HepG2 (cell line): ENCODE data around the gene TFEB. TPM values are rescaled to one million over a fixed set of nuclear protein-coding genes. Genes with fewer than 3 reads are reported as not detected.

Experiments
- HNRNPUL1 ChIP-seq: fragments of 200-400 bp; formaldehyde crosslinking; IDR thresholded peaks from 2 replicates; pipeline ENCODE4 v1.6.1; 2017; ENCODE audit warnings: low read depth, mild to moderate bottlenecking, low read length, moderate library complexity
- HOXA7 ChIP-seq: sonication (generic); formaldehyde crosslinking; IDR thresholded peaks from 2 replicates; pipeline ENCODE4 v1.8.1; 2022; ENCODE audit warnings: mild to moderate bottlenecking, missing genetic modification reagents, moderate library complexity
- HOXA9 ChIP-seq: sonication (generic); formaldehyde crosslinking; IDR thresholded peaks from 2 replicates; pipeline ENCODE4 v1.8.1; 2022; ENCODE audit warnings: missing genetic modification reagents, mild to moderate bottlenecking, moderate library complexity, borderline replicate concordance
- PHF5A ChIP-seq: IDR thresholded peaks from one replicate; pipeline ENCODE4 v1.6.1; 2018; ENCODE audit warnings: low read depth, missing genetic modification reagents; ENCODE audit not compliant: unreplicated experiment
- THAP11 ChIP-seq: IDR thresholded peaks from 2 replicates; pipeline ENCODE4 v1.6.1; 2016; ENCODE audit warnings: missing biosample characterization, missing genetic modification reagents
- ZNF180 ChIP-seq: sonication (generic); formaldehyde crosslinking; IDR thresholded peaks from 2 replicates; pipeline ENCODE4 v1.4.0; 2020; ENCODE audit warnings: low read depth, missing genetic modification reagents, borderline replicate concordance
- ZNF510 ChIP-seq: sonication (generic); formaldehyde crosslinking; IDR thresholded peaks from 2 replicates; pipeline ENCODE4 v1.4.0; 2020; ENCODE audit warnings: low read depth, mild to moderate bottlenecking, missing genetic modification reagents
- ZSCAN31 ChIP-seq: sonication (generic); formaldehyde crosslinking; IDR thresholded peaks from 2 replicates; pipeline ENCODE4 v1.5.0; 2020; ENCODE audit warnings: low read depth, mild to moderate bottlenecking, missing genetic modification reagents
- polyA plus RNA-seq, 8 experiments: library from polyadenylated mRNA; depleted of rRNA in 3 of 8; stranded (reverse) in 7 of 8; unstranded in 1 of 8; fragments of >200 nt; fragmentation: Illumina TruSeq in 4 of 8; extraction: Trizol in 4 of 8; gene quantifications; 2 replicates each; pipeline versions ENCODE4 v1.2.1 to v1.2.3, GENCODE V29; 2011 to 2016; ENCODE audit warnings: low read depth in 4 of 8, missing spikeins in 1 of 8, mixed read lengths in 1 of 8; ENCODE audit not compliant: insufficient read depth in 1 of 8
- total RNA-seq, 5 experiments: library from RNA; depleted of rRNA; stranded (reverse); fragments of >200 nt; fragmentation: Illumina TruSeq; extraction: Trizol; gene quantifications; 2 replicates each; pipeline ENCODE4 v1.2.3, GENCODE V29; 2016; ENCODE audit warnings: low read depth in 1 of 5
- TF ChIP-seq, protein P1 (sequence below): sonication (generic); formaldehyde crosslinking; IDR thresholded peaks from 2 replicates; pipeline ENCODE4 v1.4.0; 2020; ENCODE audit warnings: missing genetic modification reagents, borderline replicate concordance
- TF ChIP-seq, protein P2 (sequence below): fragments of 450-650 bp; IDR thresholded peaks from 2 replicates; pipeline ENCODE4 v1.6.1; 2017; ENCODE audit warnings: mild to moderate bottlenecking
- TF ChIP-seq, protein P3 (sequence below): sonication (generic); formaldehyde crosslinking; IDR thresholded peaks from 2 replicates; pipeline ENCODE4 v1.5.0; 2020; ENCODE audit warnings: mild to moderate bottlenecking, missing genetic modification reagents, borderline replicate concordance

Gene TFEB
- total and polyA plus RNA-seq, 2 of the 13 experiments (the other 11 are each of a cell fraction or from before 2014, with no cell fraction given), result 13.3 to 18.7 TPM

- TF ChIP-seq ZNF510 (CRISPR knock-in tag), result no peak
- TF ChIP-seq HOXA7 (CRISPR knock-in tag), result no peak
- TF ChIP-seq, protein P1, sequence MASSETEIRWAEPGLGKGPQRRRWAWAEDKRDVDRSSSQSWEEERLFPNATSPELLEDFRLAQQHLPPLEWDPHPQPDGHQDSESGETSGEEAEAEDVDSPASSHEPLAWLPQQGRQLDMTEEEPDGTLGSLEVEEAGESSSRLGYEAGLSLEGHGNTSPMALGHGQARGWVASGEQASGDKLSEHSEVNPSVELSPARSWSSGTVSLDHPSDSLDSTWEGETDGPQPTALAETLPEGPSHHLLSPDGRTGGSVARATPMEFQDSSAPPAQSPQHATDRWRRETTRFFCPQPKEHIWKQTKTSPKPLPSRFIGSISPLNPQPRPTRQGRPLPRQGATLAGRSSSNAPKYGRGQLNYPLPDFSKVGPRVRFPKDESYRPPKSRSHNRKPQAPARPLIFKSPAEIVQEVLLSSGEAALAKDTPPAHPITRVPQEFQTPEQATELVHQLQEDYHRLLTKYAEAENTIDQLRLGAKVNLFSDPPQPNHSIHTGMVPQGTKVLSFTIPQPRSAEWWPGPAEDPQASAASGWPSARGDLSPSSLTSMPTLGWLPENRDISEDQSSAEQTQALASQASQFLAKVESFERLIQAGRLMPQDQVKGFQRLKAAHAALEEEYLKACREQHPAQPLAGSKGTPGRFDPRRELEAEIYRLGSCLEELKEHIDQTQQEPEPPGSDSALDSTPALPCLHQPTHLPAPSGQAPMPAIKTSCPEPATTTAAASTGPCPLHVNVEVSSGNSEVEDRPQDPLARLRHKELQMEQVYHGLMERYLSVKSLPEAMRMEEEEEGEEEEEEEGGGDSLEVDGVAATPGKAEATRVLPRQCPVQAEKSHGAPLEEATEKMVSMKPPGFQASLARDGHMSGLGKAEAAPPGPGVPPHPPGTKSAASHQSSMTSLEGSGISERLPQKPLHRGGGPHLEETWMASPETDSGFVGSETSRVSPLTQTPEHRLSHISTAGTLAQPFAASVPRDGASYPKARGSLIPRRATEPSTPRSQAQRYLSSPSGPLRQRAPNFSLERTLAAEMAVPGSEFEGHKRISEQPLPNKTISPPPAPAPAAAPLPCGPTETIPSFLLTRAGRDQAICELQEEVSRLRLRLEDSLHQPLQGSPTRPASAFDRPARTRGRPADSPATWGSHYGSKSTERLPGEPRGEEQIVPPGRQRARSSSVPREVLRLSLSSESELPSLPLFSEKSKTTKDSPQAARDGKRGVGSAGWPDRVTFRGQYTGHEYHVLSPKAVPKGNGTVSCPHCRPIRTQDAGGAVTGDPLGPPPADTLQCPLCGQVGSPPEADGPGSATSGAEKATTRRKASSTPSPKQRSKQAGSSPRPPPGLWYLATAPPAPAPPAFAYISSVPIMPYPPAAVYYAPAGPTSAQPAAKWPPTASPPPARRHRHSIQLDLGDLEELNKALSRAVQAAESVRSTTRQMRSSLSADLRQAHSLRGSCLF (CRISPR knock-in tag), result no peak
- TF ChIP-seq, protein P2, sequence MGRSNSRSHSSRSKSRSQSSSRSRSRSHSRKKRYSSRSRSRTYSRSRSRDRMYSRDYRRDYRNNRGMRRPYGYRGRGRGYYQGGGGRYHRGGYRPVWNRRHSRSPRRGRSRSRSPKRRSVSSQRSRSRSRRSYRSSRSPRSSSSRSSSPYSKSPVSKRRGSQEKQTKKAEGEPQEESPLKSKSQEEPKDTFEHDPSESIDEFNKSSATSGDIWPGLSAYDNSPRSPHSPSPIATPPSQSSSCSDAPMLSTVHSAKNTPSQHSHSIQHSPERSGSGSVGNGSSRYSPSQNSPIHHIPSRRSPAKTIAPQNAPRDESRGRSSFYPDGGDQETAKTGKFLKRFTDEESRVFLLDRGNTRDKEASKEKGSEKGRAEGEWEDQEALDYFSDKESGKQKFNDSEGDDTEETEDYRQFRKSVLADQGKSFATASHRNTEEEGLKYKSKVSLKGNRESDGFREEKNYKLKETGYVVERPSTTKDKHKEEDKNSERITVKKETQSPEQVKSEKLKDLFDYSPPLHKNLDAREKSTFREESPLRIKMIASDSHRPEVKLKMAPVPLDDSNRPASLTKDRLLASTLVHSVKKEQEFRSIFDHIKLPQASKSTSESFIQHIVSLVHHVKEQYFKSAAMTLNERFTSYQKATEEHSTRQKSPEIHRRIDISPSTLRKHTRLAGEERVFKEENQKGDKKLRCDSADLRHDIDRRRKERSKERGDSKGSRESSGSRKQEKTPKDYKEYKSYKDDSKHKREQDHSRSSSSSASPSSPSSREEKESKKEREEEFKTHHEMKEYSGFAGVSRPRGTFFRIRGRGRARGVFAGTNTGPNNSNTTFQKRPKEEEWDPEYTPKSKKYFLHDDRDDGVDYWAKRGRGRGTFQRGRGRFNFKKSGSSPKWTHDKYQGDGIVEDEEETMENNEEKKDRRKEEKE, result no peak
- TF ChIP-seq ZSCAN31 (CRISPR knock-in tag), result 0 out of 2 replicates have a peak, but pooled peaks have one; percentile 12
- TF ChIP-seq, protein P3, sequence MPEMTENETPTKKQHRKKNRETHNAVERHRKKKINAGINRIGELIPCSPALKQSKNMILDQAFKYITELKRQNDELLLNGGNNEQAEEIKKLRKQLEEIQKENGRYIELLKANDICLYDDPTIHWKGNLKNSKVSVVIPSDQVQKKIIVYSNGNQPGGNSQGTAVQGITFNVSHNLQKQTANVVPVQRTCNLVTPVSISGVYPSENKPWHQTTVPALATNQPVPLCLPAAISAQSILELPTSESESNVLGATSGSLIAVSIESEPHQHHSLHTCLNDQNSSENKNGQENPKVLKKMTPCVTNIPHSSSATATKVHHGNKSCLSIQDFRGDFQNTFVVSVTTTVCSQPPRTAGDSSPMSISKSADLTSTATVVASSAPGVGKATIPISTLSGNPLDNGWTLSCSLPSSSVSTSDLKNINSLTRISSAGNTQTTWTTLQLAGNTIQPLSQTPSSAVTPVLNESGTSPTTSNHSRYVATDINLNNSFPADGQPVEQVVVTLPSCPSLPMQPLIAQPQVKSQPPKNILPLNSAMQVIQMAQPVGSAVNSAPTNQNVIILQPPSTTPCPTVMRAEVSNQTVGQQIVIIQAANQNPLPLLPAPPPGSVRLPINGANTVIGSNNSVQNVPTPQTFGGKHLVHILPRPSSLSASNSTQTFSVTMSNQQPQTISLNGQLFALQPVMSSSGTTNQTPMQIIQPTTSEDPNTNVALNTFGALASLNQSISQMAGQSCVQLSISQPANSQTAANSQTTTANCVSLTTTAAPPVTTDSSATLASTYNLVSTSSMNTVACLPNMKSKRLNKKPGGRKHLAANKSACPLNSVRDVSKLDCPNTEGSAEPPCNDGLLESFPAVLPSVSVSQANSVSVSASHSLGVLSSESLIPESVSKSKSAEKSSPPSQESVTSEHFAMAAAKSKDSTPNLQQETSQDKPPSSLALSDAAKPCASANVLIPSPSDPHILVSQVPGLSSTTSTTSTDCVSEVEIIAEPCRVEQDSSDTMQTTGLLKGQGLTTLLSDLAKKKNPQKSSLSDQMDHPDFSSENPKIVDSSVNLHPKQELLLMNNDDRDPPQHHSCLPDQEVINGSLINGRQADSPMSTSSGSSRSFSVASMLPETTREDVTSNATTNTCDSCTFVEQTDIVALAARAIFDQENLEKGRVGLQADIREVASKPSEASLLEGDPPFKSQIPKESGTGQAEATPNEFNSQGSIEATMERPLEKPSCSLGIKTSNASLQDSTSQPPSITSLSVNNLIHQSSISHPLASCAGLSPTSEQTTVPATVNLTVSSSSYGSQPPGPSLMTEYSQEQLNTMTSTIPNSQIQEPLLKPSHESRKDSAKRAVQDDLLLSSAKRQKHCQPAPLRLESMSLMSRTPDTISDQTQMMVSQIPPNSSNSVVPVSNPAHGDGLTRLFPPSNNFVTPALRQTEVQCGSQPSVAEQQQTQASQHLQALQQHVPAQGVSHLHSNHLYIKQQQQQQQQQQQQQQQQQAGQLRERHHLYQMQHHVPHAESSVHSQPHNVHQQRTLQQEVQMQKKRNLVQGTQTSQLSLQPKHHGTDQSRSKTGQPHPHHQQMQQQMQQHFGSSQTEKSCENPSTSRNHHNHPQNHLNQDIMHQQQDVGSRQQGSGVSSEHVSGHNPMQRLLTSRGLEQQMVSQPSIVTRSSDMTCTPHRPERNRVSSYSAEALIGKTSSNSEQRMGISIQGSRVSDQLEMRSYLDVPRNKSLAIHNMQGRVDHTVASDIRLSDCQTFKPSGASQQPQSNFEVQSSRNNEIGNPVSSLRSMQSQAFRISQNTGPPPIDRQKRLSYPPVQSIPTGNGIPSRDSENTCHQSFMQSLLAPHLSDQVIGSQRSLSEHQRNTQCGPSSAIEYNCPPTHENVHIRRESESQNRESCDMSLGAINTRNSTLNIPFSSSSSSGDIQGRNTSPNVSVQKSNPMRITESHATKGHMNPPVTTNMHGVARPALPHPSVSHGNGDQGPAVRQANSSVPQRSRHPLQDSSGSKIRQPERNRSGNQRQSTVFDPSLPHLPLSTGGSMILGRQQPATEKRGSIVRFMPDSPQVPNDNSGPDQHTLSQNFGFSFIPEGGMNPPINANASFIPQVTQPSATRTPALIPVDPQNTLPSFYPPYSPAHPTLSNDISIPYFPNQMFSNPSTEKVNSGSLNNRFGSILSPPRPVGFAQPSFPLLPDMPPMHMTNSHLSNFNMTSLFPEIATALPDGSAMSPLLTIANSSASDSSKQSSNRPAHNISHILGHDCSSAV (CRISPR knock-in tag), result no peak
- TF ChIP-seq THAP11, result no peak; the same call in 1 of the 2 replicates
- TF ChIP-seq HNRNPUL1, result no peak
- TF ChIP-seq ZNF180 (CRISPR knock-in tag), result no peak
- TF ChIP-seq HOXA9 (CRISPR knock-in tag), result no peak
- no peak for TF ChIP-seq PHF5A (CRISPR knock-in tag)
Observed at GRCh38 chr6:41734666-41735426, 562 bp downstream of the TFEB start (continued).
